Common myeloid progenitor, CD34-positive (primary cell): ENCODE measurements around the gene CYB561.

Source experiments
- CTCF ChIA-PET: fragments of 350-600 bp; sonication (Branson Sonifier 250); formaldehyde crosslinking; loops from one replicate; lab custom pipeline; 2021; ENCODE audit warnings: antibody characterized with exemption; lab: Charles Lee
- POLR2A ChIA-PET: fragments of 350-600 bp; sonication (Branson Sonifier 250); formaldehyde crosslinking; loops from one replicate; lab custom pipeline; 2021; ENCODE audit warnings: antibody characterized with exemption; lab: Charles Lee
- DNase-seq, 3 donors: peaks; one replicate each; pipeline versions ENCODE4 v3.0.0 to v3.0.0-alpha.2; 2013
- H3K27ac ChIP-seq, 2 experiments: 1 replicate in 1 of 2; 2 replicates in 1 of 2; pipeline ENCODE4 v1.7.0; 2013; ENCODE audit warnings: inconsistent platforms in 2 of 2, low read length in 2 of 2, mild to moderate bottlenecking in 2 of 2, low read depth in 1 of 2, moderate library complexity in 1 of 2; ENCODE audit not compliant: severe bottlenecking in 2 of 2, insufficient read depth in 1 of 2, poor library complexity in 1 of 2
- H3K27me3 ChIP-seq, 5 experiments: replicated peaks in 2 of 5; 1 replicate in 3 of 5; 2 replicates in 2 of 5; pipeline versions ENCODE4 v1.6.1 to v1.7.0; 2013; ENCODE audit warnings: low read length in 4 of 5, mild to moderate bottlenecking in 2 of 5, moderate library complexity in 2 of 5, inconsistent platforms in 1 of 5; ENCODE audit not compliant: insufficient read depth in 5 of 5, control insufficient read depth in 4 of 5
- H3K36me3 ChIP-seq, 4 experiments: 1 replicate in 2 of 4; 2 replicates in 2 of 4; pipeline versions ENCODE4 v1.6.1 to v1.7.0; 2013; ENCODE audit warnings: low read length in 3 of 4, control low read depth in 1 of 4, mild to moderate bottlenecking in 1 of 4; ENCODE audit not compliant: control insufficient read depth in 4 of 4, insufficient read depth in 4 of 4
- H3K4me1 ChIP-seq, 4 experiments: 1 replicate in 3 of 4; 2 replicates in 1 of 4; pipeline versions ENCODE4 v1.6.1 to v1.7.1; 2013; ENCODE audit warnings: low read length in 3 of 4, mild to moderate bottlenecking in 3 of 4, control low read depth in 1 of 4, inconsistent platforms in 1 of 4, moderate library complexity in 1 of 4; ENCODE audit not compliant: control insufficient read depth in 4 of 4, insufficient read depth in 4 of 4; ENCODE audit errors: control extremely low read depth in 1 of 4
- H3K4me3 ChIP-seq, 7 experiments: 1 replicate in 4 of 7; 2 replicates in 3 of 7; pipeline versions ENCODE4 v1.5.1 to v1.7.0; 2013; ENCODE audit warnings: mild to moderate bottlenecking in 7 of 7, low read length in 6 of 7, moderate library complexity in 6 of 7, inconsistent platforms in 2 of 7, low read depth in 2 of 7, control low read depth in 1 of 7; ENCODE audit not compliant: insufficient read depth in 4 of 7, control insufficient read depth in 1 of 7; ENCODE audit errors: extremely low read depth in 1 of 7
- H3K9me3 ChIP-seq, 5 experiments: 1 replicate in 4 of 5; 2 replicates in 1 of 5; pipeline versions ENCODE4 v1.6.1 to v1.7.1; 2013; ENCODE audit warnings: low read length in 4 of 5, mild to moderate bottlenecking in 2 of 5, inconsistent platforms in 1 of 5, low read depth in 1 of 5, moderate library complexity in 1 of 5; ENCODE audit not compliant: control insufficient read depth in 4 of 5, insufficient read depth in 2 of 5; ENCODE audit errors: control extremely low read depth in 1 of 5
- WGBS: methylation state at CpG from one replicate; pipeline ENCODE4 v1.1.5; 2013; ENCODE audit not compliant: insufficient coverage; 5-methylcytosine and 5-hydroxymethylcytosine counted together

CYB561 gene

DNA sequence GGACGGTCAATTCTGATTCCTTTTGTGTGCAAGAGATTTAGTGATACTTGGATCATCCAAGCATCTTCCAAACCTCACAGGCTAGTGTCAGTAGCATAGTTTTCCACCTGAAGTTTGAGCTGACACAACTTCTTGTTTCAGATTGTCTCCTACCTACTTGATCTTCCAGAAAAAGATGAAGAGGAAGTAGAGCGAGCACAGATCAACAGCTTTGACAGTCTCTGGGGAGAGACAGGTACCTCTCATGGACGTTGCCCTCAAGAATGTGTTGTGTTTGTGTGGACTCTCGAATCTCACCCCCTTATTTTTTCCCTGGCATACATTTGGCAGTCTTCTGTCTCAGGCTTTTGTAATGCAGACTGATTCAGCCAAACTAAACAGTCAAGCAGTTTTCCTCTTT is 47.4 kb downstream of the CYB561 start:
- Histone ChIP-seq H3K36me3 (peaks cover 0 to 8% (median 5%) of the 10 kb centered on the region in 4 experiments), H3K4me1 (peaks cover 0 to 29% (median 10%) of the 10 kb centered on the region in 4 experiments), H3K27ac (no peak overlapping the region), H3K9me3 (no peaks in the 10 kb centered on the region), H3K4me3 (no peak overlapping the region), H3K27me3 (no peaks in the 10 kb centered on the region)
- peak in 1 of 3 donors; percentile 17 for DNase-seq
- CTCF ChIA-PET = no interaction called here
- WGBS = 68% methylated on average over 3 of the region's 4 CpGs
- POLR2A ChIA-PET = interaction anchor here (0.6 kb wide), 1 partner anchor 40 kb away, joined by 5 read pairs; no protein-coding TSS in a partner anchor

DNA sequence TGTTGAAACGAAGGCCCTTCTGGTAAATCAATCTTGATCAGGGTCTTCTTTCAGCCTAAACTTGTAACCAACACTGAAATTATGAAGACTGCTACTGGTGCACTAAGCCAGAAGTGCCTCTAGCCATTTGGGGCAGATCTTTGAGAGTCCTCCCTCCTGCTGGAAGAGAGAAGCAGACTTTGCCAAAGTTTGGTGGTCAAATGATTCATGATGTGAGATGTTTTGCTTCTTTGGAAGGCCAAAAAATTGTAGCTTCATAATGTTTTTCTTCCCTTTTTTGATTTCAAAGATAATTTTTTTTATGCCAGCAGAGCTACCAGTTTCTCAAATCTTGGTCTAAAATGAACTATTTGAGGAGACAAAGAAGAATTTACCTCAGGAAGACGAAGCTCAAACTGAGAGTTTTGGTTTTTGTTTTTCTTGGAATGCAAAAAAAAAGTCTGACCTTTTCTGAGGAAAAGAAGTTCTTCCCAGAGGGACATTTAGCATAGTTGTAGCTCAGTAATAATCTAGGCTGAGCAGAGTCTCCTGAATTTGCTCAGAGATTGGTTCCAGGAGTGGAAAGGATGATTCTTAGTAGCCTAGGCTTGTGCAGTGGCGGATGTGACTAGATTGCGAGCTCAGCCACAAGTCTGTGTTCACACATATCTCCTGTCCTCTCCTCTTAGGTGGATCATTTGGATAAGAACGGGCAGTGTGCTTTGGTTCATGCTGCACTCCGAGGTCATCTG is 50.9 kb downstream of the CYB561 start:
- peak in 2 of 3 donors; percentile 35 to 55 for DNase-seq
- POLR2A ChIA-PET = no interaction called here
- H3K36me3 ChIP-seq = peaks cover 0 to 9% (median 4%) of the 10 kb centered on the region in 4 experiments

DNA sequence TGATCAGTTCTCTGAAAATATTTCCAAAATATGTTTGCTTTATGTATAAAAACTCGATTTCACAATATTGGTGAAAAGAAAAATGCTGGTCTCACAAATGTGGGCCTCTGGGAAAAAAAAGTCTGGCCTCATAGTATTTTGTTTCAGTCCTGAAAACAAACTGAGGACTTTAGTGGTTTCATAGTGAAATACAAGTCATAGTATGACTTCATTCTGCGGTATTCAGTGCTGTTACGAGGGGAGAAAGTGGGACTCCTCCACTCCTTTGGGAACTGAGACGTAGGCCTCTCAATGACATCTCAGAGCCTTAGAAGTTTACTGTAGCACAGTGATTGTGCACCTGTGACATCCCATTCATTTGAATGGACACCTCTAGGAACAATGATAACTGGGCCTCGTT is 56.0 kb downstream of the CYB561 start:
- Histone ChIP-seq H3K9me3 (no peaks in the 10 kb centered on the region), H3K4me1 (peaks cover 0 to 9% (median 0%) of the 10 kb centered on the region in 4 experiments), H3K36me3 (peaks cover 2 to 7% (median 4%) of the 10 kb centered on the region in 4 experiments), H3K27me3 (no peaks in the 10 kb centered on the region), H3K27ac (no peak overlapping the region), H3K4me3 (no peak overlapping the region)
- 97% methylated on average over 3 of the region's 5 CpGs for WGBS
- no peak for DNase-seq
- ChIA-PET CTCF (no interaction called here), POLR2A (no interaction called here)

More for the DNA sequence above, 50.9 kb downstream of the CYB561 start:
- 71% methylated on average over 4 of the region's 6 CpGs for WGBS
- peaks cover 0 to 29% (median 10%) of the 10 kb centered on the region in 4 experiments for H3K4me1 ChIP-seq
- H3K27me3 ChIP-seq = no peaks in the 10 kb centered on the region
- H3K4me3 ChIP-seq = no peak overlapping the region
- no peaks in the 10 kb centered on the region for H3K9me3 ChIP-seq
- CTCF ChIA-PET = interaction anchor here (0.6 to 2.0 kb wide), 4 partner anchors 9 to 1506 kb away, joined by 3 to 10 read pairs (median 4); no protein-coding TSS in a partner anchor
- H3K27ac ChIP-seq = no peak overlapping the region

DNA sequence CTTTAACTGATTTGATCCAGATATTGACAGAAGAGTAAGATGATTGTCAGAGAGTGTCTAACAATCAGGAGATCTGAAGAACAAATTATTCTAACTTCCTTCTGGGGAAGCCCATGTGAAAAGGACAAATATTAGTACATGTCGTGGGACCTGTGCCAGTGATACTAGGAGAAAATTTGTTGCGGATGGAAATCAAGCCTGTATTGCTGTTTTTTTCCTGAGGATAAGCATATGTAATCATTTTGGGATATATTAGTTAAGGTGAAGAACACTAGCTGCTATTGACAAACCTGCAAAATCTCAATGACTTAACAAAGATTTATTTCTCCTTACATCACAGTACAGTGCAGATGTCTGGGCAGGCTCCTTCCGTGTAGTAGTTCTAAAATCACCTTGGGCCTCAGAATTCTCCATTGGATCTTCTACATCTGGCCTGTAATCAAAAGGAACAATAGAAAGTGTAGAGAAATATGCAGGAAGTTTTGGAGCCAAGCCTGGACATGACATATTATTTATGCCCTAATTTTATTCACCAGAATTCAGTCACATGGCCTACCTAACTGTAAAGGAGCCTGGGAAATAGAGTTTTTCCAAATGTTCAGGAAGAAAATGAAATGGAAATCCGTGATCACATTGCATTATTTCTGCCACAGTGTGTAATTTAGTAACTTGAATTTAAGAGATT is 58.3 kb downstream of the CYB561 start:
- ChIA-PET POLR2A (no interaction called here), CTCF (no interaction called here)
- Histone ChIP-seq H3K27ac (no peak overlapping the region), H3K4me3 (no peak overlapping the region), H3K36me3 (peaks cover 2 to 7% (median 4%) of the 10 kb centered on the region in 4 experiments), H3K9me3 (no peaks in the 10 kb centered on the region), H3K4me1 (no peaks in the 10 kb centered on the region), H3K27me3 (no peaks in the 10 kb centered on the region)
- WGBS = 97% methylated on average over 4 of the region's 4 CpGs
- DNase-seq = no peak

DNA sequence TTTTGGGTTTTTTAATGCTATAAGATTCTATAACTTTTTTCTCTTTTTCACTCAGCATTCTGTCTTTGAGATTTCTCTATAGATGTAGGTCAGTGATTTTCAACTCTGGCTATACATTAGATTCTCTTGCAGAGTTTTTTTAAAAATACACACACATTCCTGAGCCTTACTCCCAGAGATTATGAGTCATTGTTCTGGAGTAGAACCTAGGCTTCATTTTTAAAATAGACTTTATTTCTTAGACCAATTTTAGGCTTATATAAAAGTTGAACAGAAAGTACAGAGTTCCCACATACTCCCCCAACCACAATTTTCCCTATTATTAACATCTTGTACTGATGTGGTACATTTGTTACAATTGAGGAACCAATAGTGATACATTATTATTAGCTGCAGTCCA is 63.3 kb downstream of the CYB561 start:
- H3K36me3 ChIP-seq = no peaks in the 10 kb centered on the region
- POLR2A ChIA-PET = interaction anchor here (0.6 kb wide), 1 partner anchor 10 kb away, joined by 8 read pairs; no protein-coding TSS in a partner anchor
- no peak overlapping the region for H3K4me3 ChIP-seq

More for the DNA sequence above, 63.3 kb downstream of the CYB561 start:
- H3K27ac ChIP-seq = no peak overlapping the region
- H3K27me3 ChIP-seq = no peaks in the 10 kb centered on the region
- H3K4me1 ChIP-seq = peaks cover 0 to 30% (median 11%) of the 10 kb centered on the region in 4 experiments
- H3K9me3 ChIP-seq = peaks cover 0 to under 1% (median 0%) of the 10 kb centered on the region in 5 experiments
- DNase-seq = no peak
- CTCF ChIA-PET = interaction anchor here (1.2 kb wide), 1 partner anchor 396 kb away, joined by 3 read pairs; no protein-coding TSS in a partner anchor
